HG02884 (cell line): ENCODE results near the gene CCDC74A.
"Not testable (repeated sequence)": the region's sequence is repeated elsewhere in the genome, so short reads cannot be mapped to it uniquely, and the experiment has no call there.

Experiments used
- ATAC-seq: cut with Tn5 transposase; IDR thresholded peaks from one replicate; pipeline ENCODE4 v1.9.1; 2021; ENCODE audit warnings: mild to moderate bottlenecking, moderate library complexity; ENCODE audit not compliant: unreplicated experiment

CCDC74A gene

GRCh38 chr2:131525256-131525655 lies 2.4 kb upstream of the CCDC74A start:
- not testable (repeated sequence) for ATAC-seq

- peak; percentile 57 for ATAC-seq
These were observed 1.5 kb downstream of the CCDC74A start for GRCh38 chr2:131528981-131529863.

GRCh38 chr2:131529864-131530445 lies 2.3 kb downstream of the CCDC74A start:
- ATAC-seq, result not testable (repeated sequence)

- ATAC-seq, result not testable (repeated sequence)
These were observed 3.1 kb downstream of the CCDC74A start for GRCh38 chr2:131530626-131531344.

- not testable (repeated sequence) for ATAC-seq
These were observed 4.0 kb downstream of the CCDC74A start for GRCh38 chr2:131531547-131532185.

- not testable (repeated sequence) for ATAC-seq
These were observed 5.3 kb downstream of the CCDC74A start for GRCh38 chr2:131532723-131533608.

- ATAC-seq, result not testable (repeated sequence)
These were observed 6.1 kb downstream of the CCDC74A start for GRCh38 chr2:131533609-131534316.

GRCh38 chr2:131534317-131534672 lies 6.6 kb downstream of the CCDC74A start:
- not testable (repeated sequence) for ATAC-seq

GRCh38 chr2:131534965-131535364 lies 7.3 kb downstream of the CCDC74A start:
- not testable (repeated sequence) for ATAC-seq

- ATAC-seq, result no peak
These were observed 7.8 kb downstream of the CCDC74A start for GRCh38 chr2:131535526-131535925.

- ATAC-seq, result not testable (repeated sequence)
These were observed 8.5 kb downstream of the CCDC74A start for GRCh38 chr2:131535951-131536826.

- ATAC-seq, result not testable (repeated sequence)
These were observed 9.2 kb downstream of the CCDC74A start for GRCh38 chr2:131536841-131537240.

GRCh38 chr2:131538856-131539255 lies 11.2 kb downstream of the CCDC74A start:
- not testable (repeated sequence) for ATAC-seq

- no peak for ATAC-seq
These were observed 15.0 kb downstream of the CCDC74A start for GRCh38 chr2:131542438-131543384.

GRCh38 chr2:131543385-131543891 lies 15.8 kb downstream of the CCDC74A start:
- no peak for ATAC-seq

- not testable (repeated sequence) for ATAC-seq
These were observed 16.5 kb downstream of the CCDC74A start for GRCh38 chr2:131544006-131544812.
